GM18868 (cell line): ENCODE data around the gene PLCH2.
"Not testable (repeated sequence)": the region's sequence is repeated elsewhere in the genome, so short reads cannot be mapped to it uniquely, and the experiment has no call there.

ENCODE experiments used
- ATAC-seq: cut with Tn5 transposase; IDR thresholded peaks from one replicate; pipeline ENCODE4 v1.9.1; 2021; ENCODE audit warnings: mild to moderate bottlenecking, moderate library complexity; ENCODE audit not compliant: unreplicated experiment

The PLCH2 gene

GRCh38 chr1:2459102-2459753 is 16.9 kb upstream of the PLCH2 start:
- not testable (repeated sequence) for ATAC-seq

- no peak for ATAC-seq
Measured at GRCh38 chr1:2459757-2460156, 16.3 kb upstream of the PLCH2 start.

GRCh38 chr1:2460203-2460602 is 15.9 kb upstream of the PLCH2 start:
- ATAC-seq: no peak

- no peak for ATAC-seq
Measured at GRCh38 chr1:2460996-2461751, 14.9 kb upstream of the PLCH2 start.

- ATAC-seq: no peak
Measured at GRCh38 chr1:2462819-2463218, 13.3 kb upstream of the PLCH2 start.

GRCh38 chr1:2463396-2463795 is 12.7 kb upstream of the PLCH2 start:
- no peak for ATAC-seq

GRCh38 chr1:2465371-2466269 is 10.5 kb upstream of the PLCH2 start:
- ATAC-seq: no peak

- no peak for ATAC-seq
Measured at GRCh38 chr1:2466270-2466665, 9.8 kb upstream of the PLCH2 start.

GRCh38 chr1:2466958-2467554 is 9.0 kb upstream of the PLCH2 start:
- ATAC-seq: no peak

- ATAC-seq: no peak
Measured at GRCh38 chr1:2468041-2468472, 8.0 kb upstream of the PLCH2 start.

GRCh38 chr1:2468540-2468939 is 7.5 kb upstream of the PLCH2 start:
- no peak for ATAC-seq

GRCh38 chr1:2469103-2469940 is 6.8 kb upstream of the PLCH2 start:
- no peak for ATAC-seq

- no peak for ATAC-seq
Measured at GRCh38 chr1:2470290-2471158, 5.6 kb upstream of the PLCH2 start.

- no peak for ATAC-seq
Measured at GRCh38 chr1:2471159-2471471, 5.0 kb upstream of the PLCH2 start.

- no peak for ATAC-seq
Measured at GRCh38 chr1:2471587-2472001, 4.5 kb upstream of the PLCH2 start.

GRCh38 chr1:2472109-2472508 is 4.0 kb upstream of the PLCH2 start:
- no peak for ATAC-seq

- no peak for ATAC-seq
Measured at GRCh38 chr1:2472561-2473177, 3.4 kb upstream of the PLCH2 start.

GRCh38 chr1:2473198-2473597 is 2.9 kb upstream of the PLCH2 start:
- no peak for ATAC-seq
